GM19468 (cell line): ENCODE results near the gene RIPPLY1.

Experiments used
- ATAC-seq: cut with Tn5 transposase; IDR thresholded peaks from one replicate; pipeline ENCODE4 v1.9.1; 2021; ENCODE audit warnings: mild to moderate bottlenecking, moderate library complexity, moderate number of reproducible peaks; ENCODE audit not compliant: unreplicated experiment; ENCODE audit errors: extremely low read depth

RIPPLY1 gene

GRCh38 chrX:106862972-106863688 lies 40.0 kb downstream of the RIPPLY1 start:
- ATAC-seq = no peak
